Heart right ventricle (tissue), 16 donors: ENCODE measurements around the gene ATP6V0B. TPM values are rescaled to one million over a fixed set of nuclear protein-coding genes. Genes with fewer than 3 reads are reported as not detected.

Experiments used
- ATAC-seq, 8 donors: fragments of 200-7000 bp; cut with Tn5 transposase; one replicate each; pipeline ENCODE4 v1.9.1; 2020; ENCODE audit warnings: mild to moderate bottlenecking in 8 of 8, moderate library complexity in 8 of 8, moderate number of reproducible peaks in 1 of 8
- DNase-seq, 2 donors: peaks; one replicate each; pipeline ENCODE4 v3.0.0-alpha.2; 2020
- H3K27ac ChIP-seq, 10 donors: fragments of 200-600 bp; sonication (generic) in 2 of 10; one replicate each; pipeline versions ENCODE4 v1.5.0 to v1.8.0; 2020 to 2022; ENCODE audit warnings: mild to moderate bottlenecking in 3 of 10
- H3K27me3 ChIP-seq, 7 donors: fragments of 200-600 bp; one replicate each; pipeline ENCODE4 v1.8.0; 2021 to 2022; ENCODE audit warnings: mild to moderate bottlenecking in 2 of 7
- H3K36me3 ChIP-seq, 9 donors: fragments of 200-600 bp; sonication (generic) in 1 of 9; one replicate each; pipeline versions ENCODE4 v1.5.0 to v1.8.0; 2020 to 2022; ENCODE audit warnings: mild to moderate bottlenecking in 2 of 9
- H3K4me1 ChIP-seq, 9 donors: fragments of 200-600 bp; sonication (generic) in 1 of 9; one replicate each; pipeline versions ENCODE4 v1.5.0 to v1.8.0; 2020 to 2022; ENCODE audit warnings: mild to moderate bottlenecking in 4 of 9
- H3K4me3 ChIP-seq, 10 donors: fragments of 200-600 bp; sonication (generic) in 2 of 10; one replicate each; pipeline versions ENCODE4 v1.5.0 to v1.8.0; 2020 to 2022; ENCODE audit warnings: mild to moderate bottlenecking in 7 of 10, moderate library complexity in 2 of 10
- H3K9me3 ChIP-seq, 11 donors: fragments of 200-600 bp in 10 of 11; sonication (generic) in 2 of 11; one replicate each; pipeline versions ENCODE4 v1.5.0 to v1.8.0; 2013 to 2022; ENCODE audit warnings: mild to moderate bottlenecking in 2 of 11, control low read depth in 1 of 11, moderate library complexity in 1 of 11
- WGBS, 2 donors: extraction: QIAGEN DNeasy Blood & Tissue Kit; methylation state at CpG; one replicate each; pipeline ENCODE4 v1.1.7; 2013; ENCODE audit warnings: inconsistent platforms in 1 of 2; 5-methylcytosine and 5-hydroxymethylcytosine counted together
- intact Hi-C, 10 donors: fragments of 100-400 bp; cut with DNase I; formaldehyde crosslinking; loops; one replicate each; pipeline versions ENCODE4 v1.11.1 to v1.14.2; 2022
- polyA plus RNA-seq, 2 donors: library from polyadenylated mRNA; stranded (reverse); fragments of 200-250 nt; gene quantifications; one replicate each; pipeline ENCODE4 v1.2.3, GENCODE V29; 2013
- total RNA-seq, 10 donors: library from RNA; stranded (reverse); fragmentation: NEBNext Ultra II Directional in 3 of 10; extraction: Animal tissue kit (Norgen Biotek cat#: 25700) in 3 of 10; gene quantifications; one replicate each; pipeline versions ENCODE4 v1.2.1 to v1.2.4, GENCODE V29; 2021 to 2023
- TF ChIP-seq, protein P1 (sequence below), 9 donors: fragments of 200-600 bp; sonication (generic) in 2 of 9; IDR thresholded peaks; one replicate each; pipeline versions ENCODE4 v1.5.0 to v1.8.0; 2021 to 2022; ENCODE audit warnings: antibody characterized with exemption in 9 of 9, mild to moderate bottlenecking in 5 of 9, moderate library complexity in 1 of 9
- donor health status: Arrhythmogenic right ventricular cardiomyopathy.
- donor health status: ischemic (EF 13 %, LVEDD 7.1; RV severe dilation, severe dysfunction).
- donor health status: healthy with polysubstance abuse.
- donor health status: DM: no; HTN: yes; CAD: no.
- donor health status: DM: no; HTN: no; CAD: no.
- donor health status: ischemic (EF 25% LVEDD 6.9; RV normal size, moderate dysfunction).
- donor health status: ischemic (EF 25% LVEDD 5.7; RV mildly dilated, moderate dysfunction).
- donor health status: healthy.
- donor health status: DM: yes; HTN: yes; CAD: no.
- donor health status: Ischemic cardiomyopathy.
- donor health status: ischemic (EF 35%, LVEDD 5.7; RV mildly dilated, moderate dysfunction).
- donor health status: nonischemic (EF 11% LVEDD 7.7; RV severe dilation, severe dysfunction).
- donor health status: DM: yes; HTN: yes; CAD: no.
- donor health status: PGD.
- donor health status: ischemic (EF 29% LVEDD 5.4; RV normal size, mild dysfunction).
- donor health status: nonischemic (EF 23%, LVEDD 6.1; RV moderate dilation, normal function).

ATP6V0B gene
- total and polyA plus RNA-seq, 12 donors, result 63.1 to 227 (median 74.3) TPM

DNA sequence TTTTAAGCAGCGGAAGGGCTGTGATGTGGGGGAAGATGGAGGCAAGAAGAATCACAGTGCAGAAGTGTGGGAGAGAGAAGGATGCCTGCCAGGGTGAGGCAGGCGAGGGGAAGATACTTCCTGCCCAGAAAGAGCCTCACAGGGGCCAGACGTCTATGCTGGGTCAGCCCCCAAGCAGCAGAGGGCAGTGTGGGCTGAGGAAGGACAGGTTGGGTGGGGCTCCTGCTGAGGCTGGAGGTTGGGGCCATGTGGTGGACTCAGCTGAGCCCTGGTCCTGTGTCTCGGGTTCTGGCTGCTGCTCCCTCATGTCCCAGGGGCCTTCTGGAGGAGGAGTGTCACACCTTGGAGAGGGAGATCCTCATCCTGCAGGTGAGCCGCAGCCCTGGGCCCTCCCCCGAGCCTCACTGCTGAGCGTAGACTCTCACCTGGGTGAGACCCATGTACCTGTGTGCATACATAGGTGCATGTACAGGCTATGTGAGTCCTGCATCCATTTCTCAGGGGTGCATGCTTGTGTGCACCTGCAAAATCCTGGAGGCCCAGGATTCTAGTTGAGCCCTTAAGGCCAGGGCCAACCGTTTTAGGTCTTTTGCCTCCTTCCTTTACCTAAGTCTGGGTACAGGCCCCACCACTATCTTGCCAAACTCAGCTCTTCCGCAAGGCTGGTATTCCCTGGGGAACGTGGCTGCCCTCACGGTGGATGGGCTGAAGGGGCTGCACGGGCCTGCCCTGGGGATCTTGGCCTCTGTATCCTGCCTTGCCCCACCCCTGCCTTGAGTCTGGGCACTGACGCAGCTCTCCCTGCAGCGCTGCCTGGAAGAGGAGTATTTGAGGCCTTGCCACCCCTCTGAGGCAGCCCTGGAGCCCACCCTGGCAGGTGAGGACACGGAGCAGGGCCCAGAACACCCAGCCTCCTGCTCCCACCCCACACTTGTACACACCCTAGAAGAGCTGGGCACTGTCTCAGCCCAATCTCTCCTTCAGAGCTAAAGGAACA lies 20.3 kb downstream of the ATP6V0B start:
- peaks cover 5 to 27% (median 13%) of the 10 kb centered on the region in 9 donors for H3K4me1 ChIP-seq
- intact Hi-C loops, result loop anchor here in 1 of 10 donors (10.0 kb wide), 1 partner anchor 220 kb away; the partner anchor contains the start of gene DMAP1
- WGBS, 2 donors, result 78 to 80% methylated on average over 15 of the region's 15 CpGs
- H3K9me3 ChIP-seq, result no peaks in the 10 kb centered on the region
- no peak for DNase-seq
- ATAC-seq, result no peak
- H3K4me3 ChIP-seq, result no peak overlapping the region
- no peaks in the 10 kb centered on the region for H3K27me3 ChIP-seq
- no peaks in the 10 kb centered on the region for H3K36me3 ChIP-seq
- no peak overlapping the region for H3K27ac ChIP-seq
- TF ChIP-seq, protein P1, sequence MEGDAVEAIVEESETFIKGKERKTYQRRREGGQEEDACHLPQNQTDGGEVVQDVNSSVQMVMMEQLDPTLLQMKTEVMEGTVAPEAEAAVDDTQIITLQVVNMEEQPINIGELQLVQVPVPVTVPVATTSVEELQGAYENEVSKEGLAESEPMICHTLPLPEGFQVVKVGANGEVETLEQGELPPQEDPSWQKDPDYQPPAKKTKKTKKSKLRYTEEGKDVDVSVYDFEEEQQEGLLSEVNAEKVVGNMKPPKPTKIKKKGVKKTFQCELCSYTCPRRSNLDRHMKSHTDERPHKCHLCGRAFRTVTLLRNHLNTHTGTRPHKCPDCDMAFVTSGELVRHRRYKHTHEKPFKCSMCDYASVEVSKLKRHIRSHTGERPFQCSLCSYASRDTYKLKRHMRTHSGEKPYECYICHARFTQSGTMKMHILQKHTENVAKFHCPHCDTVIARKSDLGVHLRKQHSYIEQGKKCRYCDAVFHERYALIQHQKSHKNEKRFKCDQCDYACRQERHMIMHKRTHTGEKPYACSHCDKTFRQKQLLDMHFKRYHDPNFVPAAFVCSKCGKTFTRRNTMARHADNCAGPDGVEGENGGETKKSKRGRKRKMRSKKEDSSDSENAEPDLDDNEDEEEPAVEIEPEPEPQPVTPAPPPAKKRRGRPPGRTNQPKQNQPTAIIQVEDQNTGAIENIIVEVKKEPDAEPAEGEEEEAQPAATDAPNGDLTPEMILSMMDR (IDR thresholded peaks at IDR 0.05), result peak in 2 of 9 donors; percentile 6 to 28

DNA sequence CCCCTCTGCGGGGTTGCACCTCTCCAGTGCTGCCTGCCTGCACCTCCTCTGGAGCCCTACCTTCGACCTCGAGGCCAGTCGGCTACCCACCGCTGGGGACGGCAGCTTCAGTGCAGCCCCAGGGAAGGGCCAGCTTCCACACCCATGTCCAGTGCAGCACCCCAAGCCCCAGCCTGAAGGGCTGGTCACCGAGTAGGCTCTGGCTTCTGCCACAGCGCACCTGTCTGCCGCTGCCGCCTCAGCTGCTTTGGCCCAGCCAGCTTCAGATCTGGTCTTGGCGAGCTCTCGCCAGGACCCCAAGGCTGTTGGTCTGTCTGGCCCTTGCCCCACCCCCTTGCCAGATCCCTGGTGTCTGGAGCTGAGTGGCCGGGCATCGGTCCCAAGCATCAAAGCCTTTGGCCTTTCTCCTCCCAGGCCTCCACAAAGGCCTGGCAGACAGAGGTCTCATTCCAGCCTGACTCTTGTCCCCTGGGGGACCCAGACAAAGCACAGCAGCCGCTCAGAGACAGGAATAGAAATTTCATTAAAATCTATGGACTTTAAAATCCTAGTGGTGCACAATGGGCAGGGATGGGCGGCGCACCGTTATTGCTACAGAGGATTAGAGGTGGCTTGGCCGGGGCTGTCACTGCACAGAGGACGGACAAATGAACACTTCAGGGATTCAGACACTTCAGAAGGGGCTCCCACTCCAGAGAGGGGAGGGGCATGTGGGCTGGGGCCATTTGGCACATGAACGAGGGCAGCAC lies 21.4 kb downstream of the ATP6V0B start:
- Histone ChIP-seq H3K27me3 (no peaks in the 10 kb centered on the region), H3K4me3 (no peak overlapping the region), H3K36me3 (no peaks in the 10 kb centered on the region), H3K9me3 (no peaks in the 10 kb centered on the region), H3K27ac (no peak overlapping the region), H3K4me1 (peaks cover 0 to 20% (median 8%) of the 10 kb centered on the region in 9 donors)
- TF ChIP-seq, protein P1 (IDR thresholded peaks at IDR 0.05), result no peak
- DNase-seq (no peak), ATAC-seq (no peak)
- 77 to 79% methylated on average over 21 of the region's 21 CpGs for WGBS, 2 donors
- intact Hi-C loops, result loop anchor here in 1 of 10 donors (10.0 kb wide), 1 partner anchor 219 kb away; the partner anchor contains the start of gene DMAP1

DNA sequence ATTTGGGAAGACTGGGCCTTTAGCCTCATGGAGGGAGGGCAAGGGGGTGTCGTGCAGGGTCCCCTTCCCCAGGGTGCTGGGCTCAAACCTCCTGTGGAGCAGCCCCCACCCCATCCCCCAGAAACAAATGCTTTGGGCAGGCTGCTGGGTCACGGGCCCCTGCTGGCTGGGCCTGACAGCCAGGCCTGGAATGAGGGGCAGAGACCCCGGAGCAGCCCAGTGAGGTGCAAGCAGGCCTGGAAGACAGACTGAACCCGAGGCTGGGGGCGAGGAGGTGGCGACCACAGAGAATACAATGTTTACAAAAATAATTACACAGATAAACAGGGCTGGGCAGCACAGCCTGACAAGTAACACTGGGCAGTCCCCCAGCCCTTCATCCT lies 22.0 kb downstream of the ATP6V0B start:
- Histone ChIP-seq H3K27ac (no peak overlapping the region), H3K4me1 (peaks cover 0 to 17% (median 7%) of the 10 kb centered on the region in 9 donors), H3K4me3 (no peak overlapping the region), H3K27me3 (no peaks in the 10 kb centered on the region), H3K36me3 (no peaks in the 10 kb centered on the region), H3K9me3 (no peaks in the 10 kb centered on the region)
- intact Hi-C loops, result loop anchor here in 1 of 10 donors (10.0 kb wide), 1 partner anchor 218 kb away; the partner anchor contains the start of gene DMAP1
- TF ChIP-seq, protein P1 (IDR thresholded peaks at IDR 0.05), result no peak
- ATAC-seq (no peak), DNase-seq (no peak)
- WGBS, 2 donors, result 79 to 85% methylated on average over 6 of the region's 6 CpGs
